ENCODE results near the gene TRIO.

DNA sequence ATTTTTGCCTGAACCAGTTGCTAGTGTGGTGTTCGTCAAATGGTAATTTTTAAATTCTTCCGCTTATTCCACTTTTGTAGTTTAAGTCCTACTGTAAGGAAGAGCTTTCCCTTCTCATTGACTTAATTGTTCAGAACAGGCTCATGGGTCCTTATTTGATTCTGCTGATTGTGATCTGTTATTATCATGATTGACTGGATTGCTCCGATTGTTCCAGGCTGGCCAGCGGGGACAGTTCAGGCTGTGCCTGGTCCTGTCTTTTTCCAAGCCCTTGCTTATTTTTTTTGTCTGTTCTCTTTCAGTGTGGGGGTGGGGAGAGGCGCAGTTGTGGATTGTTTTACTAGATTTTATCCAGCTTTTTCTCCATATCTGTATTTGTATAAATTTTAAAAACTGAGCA, 52.4 kb downstream of the TRIO start:
- TF ChIP-seq, protein P1, sequence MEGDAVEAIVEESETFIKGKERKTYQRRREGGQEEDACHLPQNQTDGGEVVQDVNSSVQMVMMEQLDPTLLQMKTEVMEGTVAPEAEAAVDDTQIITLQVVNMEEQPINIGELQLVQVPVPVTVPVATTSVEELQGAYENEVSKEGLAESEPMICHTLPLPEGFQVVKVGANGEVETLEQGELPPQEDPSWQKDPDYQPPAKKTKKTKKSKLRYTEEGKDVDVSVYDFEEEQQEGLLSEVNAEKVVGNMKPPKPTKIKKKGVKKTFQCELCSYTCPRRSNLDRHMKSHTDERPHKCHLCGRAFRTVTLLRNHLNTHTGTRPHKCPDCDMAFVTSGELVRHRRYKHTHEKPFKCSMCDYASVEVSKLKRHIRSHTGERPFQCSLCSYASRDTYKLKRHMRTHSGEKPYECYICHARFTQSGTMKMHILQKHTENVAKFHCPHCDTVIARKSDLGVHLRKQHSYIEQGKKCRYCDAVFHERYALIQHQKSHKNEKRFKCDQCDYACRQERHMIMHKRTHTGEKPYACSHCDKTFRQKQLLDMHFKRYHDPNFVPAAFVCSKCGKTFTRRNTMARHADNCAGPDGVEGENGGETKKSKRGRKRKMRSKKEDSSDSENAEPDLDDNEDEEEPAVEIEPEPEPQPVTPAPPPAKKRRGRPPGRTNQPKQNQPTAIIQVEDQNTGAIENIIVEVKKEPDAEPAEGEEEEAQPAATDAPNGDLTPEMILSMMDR (IDR thresholded peaks at IDR 0.05): no peak
- no peak for TF ChIP-seq POLR2A (IDR thresholded peaks at IDR 0.05)
- TF ChIP-seq POLR2AphosphoS5 (IDR thresholded peaks at IDR 0.05): no peak

Measured in upper lobe of left lung (tissue), 4 donors.